Measurements from ENCODE around the gene RBM15.

Gene RBM15

DNA sequence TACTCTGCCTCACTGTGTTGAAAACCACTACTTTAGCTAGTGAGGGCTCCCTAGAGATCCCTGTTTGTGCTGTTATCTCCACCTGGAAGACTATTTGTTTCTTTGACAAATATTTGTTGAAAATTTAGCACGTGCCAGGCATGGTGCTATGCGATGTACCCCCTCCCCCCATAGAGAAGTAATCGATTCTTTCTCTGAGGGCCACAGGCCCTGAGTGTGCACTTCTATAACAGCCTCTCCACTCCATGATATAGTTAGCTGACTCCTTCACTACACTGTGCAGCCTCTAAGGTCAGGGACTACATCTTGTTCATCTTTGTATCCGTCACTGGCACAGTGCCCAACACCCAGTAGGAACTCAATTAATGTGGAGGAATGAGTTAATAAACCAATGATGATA is 17.3 kb upstream of the RBM15 start:
- DNase-seq, result no peak

DNA sequence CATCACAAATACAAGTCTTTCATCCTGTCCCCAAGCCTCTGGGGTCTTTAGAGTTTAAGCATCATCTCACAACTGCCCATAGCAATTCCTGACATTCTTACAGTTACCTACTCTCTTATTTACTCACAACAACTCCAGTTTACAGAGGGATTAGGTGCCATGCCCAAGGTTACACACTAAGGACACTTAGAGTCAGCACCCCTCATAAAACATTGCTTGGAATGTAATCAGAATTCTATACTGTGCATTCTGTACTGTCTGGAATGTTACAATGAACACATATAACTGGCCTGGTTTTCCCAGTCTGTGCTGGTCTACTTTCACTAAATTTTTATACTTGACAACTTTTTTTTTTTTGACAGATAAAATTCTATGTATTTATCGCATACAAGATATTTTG is 14.5 kb upstream of the RBM15 start:
- no peak for DNase-seq

DNA sequence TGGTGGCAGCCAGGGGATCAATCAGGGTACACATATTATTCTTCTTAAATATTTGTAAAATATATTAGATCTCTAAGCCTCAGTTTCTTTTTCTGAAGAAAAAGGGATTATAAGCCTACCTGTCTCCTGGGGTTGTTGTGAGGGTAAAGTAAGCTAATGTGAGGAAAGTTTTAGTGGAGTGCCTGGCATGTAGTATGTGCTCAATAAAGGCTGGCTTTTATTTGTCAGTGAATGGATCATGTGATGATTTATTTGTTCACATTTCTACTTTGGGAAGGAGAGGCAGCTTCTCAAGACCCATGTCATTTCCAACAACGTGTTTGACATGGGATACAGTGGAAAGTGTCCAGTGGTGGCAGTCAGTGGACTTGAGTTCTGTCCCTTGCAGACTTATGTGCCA is 12.4 kb upstream of the RBM15 start:
- DNase-seq, result no peak

DNA sequence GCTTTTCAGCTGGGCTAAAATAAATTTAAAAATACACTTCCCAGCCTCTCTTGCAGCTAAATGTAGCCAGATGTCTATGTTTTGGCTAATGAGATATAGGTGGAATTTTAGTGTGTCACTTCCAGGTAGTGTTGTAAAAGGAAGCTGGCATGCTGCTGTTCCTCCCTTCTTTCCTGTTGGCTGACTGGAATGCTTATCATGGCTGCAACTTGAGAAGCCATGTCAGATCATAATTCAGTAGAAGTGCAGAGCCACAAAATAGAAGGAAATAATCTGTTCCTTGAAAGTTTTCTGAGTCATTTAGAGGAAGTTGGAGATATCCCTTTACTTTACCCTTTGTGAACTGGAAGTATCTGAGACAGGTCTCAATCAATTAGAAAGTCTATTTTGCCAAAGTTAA is 10.9 kb upstream of the RBM15 start:
- no peak for DNase-seq

DNA sequence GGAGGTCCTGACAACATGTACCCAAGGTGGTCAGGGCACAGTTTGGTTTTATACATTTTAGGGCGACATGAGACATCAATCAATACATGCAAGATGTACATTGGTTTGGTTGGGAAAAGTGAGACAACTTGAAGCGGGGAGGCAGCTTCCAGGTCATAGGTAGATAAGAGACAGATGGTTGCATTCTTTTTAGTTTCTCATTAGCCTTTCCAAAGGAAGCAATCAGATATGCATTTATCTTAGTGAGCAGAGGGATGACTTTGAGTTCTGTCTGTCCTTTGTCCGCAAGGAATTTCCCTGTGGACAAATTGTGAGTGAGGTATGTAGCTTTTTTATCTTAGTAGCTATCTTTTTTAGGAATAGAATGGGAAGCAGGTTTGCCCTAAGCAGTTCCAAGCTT is 10.5 kb upstream of the RBM15 start:
- DNase-seq, result no peak

- DNase-seq, result no peak
Measured at GRCh38 chr1:110335265-110335664, 3.9 kb upstream of the RBM15 start.

GRCh38 chr1:110336300-110337039 is 2.7 kb upstream of the RBM15 start:
- no peak for DNase-seq

- peak; percentile 57 for DNase-seq
Measured at GRCh38 chr1:110337704-110338308, 1.4 kb upstream of the RBM15 start.

DNA sequence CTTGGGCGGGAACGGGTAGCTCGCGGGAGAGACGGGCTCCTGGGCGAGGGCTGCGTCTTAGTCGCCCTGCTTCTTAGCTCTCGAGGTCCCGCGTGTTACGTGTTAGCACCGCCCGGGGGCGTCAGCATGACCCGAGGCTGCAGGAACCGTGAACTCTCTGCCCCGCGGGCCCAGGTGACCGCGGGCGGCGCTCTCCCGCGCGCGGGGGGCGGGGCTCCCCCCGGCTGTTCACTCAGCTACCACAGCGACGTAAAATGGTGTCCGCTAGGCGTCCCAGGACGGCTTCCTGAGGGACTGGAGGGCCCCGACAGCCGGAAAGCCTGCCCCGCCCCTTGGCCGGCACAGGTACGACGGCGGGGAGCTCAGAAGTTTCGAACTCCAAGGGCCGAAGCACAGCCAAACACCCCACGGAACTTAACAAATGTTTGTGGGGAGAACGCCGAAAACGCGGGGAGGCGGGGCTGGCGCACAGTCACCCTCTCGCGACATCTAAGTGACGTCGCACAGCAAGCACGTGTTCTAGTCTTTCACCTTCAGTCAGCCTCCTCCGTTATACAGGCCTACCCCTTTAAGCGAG is 780 bp upstream of the RBM15 start:
- peak; percentile 92 for DNase-seq

DNA sequence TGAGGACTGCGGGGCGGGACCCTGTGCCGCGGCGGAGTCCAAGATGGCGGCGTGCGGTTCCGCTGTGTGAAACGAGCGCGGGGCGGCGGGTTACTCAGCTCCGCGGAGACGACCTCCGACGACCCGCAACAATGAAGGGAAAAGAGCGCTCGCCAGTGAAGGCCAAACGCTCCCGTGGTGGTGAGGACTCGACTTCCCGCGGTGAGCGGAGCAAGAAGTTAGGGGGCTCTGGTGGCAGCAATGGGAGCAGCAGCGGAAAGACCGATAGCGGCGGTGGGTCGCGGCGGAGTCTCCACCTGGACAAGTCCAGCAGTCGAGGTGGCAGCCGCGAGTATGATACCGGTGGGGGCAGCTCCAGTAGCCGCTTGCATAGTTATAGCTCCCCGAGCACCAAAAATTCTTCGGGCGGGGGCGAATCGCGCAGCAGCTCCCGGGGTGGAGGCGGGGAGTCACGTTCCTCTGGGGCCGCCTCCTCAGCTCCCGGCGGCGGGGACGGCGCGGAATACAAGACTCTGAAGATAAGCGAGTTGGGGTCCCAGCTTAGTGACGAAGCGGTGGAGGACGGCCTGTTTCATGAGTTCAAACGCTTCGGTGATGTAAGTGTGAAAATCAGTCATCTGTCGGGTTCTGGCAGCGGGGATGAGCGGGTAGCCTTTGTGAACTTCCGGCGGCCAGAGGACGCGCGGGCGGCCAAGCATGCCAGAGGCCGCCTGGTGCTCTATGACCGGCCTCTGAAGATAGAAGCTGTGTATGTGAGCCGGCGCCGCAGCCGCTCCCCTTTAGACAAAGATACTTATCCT is 430 bp downstream of the RBM15 start:
- DNase-seq, result peak; percentile 54

- DNase-seq, result no peak
Measured at GRCh38 chr1:110340207-110340468, 961 bp downstream of the RBM15 start.

DNA sequence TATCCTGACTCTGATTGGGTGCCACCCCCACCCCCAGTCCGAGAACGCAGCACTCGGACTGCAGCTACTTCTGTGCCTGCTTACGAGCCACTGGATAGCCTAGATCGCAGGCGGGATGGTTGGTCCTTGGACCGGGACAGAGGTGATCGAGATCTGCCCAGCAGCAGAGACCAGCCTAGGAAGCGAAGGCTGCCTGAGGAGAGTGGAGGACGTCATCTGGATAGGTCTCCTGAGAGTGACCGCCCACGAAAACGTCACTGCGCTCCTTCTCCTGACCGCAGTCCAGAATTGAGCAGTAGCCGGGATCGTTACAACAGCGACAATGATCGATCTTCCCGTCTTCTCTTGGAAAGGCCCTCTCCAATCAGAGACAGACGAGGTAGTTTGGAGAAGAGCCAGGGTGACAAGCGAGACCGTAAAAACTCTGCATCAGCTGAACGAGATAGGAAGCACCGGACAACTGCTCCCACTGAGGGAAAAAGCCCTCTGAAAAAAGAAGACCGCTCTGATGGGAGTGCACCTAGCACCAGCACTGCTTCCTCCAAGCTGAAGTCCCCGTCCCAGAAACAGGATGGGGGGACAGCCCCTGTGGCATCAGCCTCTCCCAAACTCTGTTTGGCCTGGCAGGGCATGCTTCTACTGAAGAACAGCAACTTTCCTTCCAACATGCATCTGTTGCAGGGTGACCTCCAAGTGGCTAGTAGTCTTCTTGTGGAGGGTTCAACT is 2.1 kb downstream of the RBM15 start:
- DNase-seq, result no peak

- no peak for DNase-seq
Measured at GRCh38 chr1:110341872-110342331, 2.7 kb downstream of the RBM15 start.

- no peak for DNase-seq
Measured at GRCh38 chr1:110343249-110343648, 4.1 kb downstream of the RBM15 start.

- no peak for DNase-seq
Measured at GRCh38 chr1:110344152-110344551, 5.0 kb downstream of the RBM15 start.

GRCh38 chr1:110345480-110345879 is 6.3 kb downstream of the RBM15 start:
- no peak for DNase-seq

GRCh38 chr1:110346690-110347089 is 7.5 kb downstream of the RBM15 start:
- no peak for DNase-seq

DNA sequence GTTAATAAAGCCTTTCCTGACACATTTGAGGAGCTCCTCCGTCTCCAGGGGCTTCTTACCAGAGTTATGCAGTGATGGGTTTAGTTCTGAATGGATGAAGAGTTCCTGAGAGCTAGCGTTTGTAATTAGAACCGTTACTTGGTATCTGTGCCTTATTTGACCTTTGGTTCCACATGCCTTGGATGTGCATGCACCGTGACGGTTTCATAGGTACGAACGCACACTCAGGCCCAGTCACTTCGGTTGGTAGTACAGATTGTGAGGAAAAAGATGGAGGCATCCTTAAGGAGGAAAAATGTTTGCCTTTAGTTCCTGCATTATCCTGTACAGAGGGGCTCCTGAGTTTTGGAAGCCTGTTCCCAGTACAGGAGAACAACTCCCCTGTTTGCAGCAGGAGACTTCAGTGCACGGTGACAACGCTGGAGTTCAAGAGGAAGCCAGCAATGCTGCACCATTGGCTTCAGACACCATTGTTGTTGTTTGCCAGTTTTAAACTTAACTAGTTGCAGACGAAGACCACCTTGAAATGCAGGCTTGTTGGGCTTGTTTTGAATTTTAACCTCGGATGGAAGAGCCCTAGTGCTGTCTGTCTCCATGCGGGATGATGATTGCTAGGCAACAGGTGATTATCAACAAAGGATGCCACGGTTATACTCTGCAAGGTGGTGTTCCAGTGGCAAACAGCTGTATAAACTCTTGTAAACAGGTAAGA is 8.2 kb downstream of the RBM15 start:
- no peak for DNase-seq

DNA sequence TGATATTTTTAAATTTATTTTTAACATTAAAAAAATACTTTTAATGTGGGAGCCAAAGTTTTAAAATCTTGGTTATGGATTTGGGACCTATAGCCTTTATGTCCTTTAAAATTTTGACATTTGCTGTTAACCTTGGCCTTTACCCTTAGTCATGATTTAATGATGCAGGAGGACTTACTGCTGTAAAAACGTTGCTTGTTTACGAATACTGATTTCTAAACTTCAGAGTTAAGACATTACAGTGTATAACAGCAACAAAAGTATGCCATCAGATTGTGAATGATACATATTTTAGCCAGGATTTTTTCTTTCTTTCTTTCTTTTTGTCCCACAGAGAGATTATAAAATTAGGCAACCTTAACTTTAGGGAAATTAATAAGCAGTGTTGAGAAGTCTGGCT is 8.9 kb downstream of the RBM15 start:
- no peak for DNase-seq

GRCh38 chr1:110348771-110349170 is 9.6 kb downstream of the RBM15 start:
- DNase-seq, result no peak

DNA sequence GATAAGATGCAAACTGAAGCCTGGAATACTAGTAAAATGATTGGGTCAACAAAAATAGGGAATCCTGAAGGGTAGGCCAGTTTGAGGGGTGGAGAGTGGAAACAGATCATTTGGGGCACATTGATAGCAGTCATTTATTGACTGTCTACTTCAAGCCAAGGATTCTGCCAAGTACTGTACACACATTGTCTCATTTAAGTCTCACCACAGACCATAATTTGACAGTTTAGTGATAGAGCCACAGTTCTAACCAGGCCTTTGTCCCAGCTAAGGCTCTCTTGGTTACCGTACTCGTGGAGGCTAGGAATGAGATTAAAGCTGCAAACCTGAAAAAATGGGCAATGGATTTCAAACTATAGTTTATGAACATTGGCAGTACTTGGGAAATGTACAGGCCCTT is 11.2 kb downstream of the RBM15 start:
- no peak for DNase-seq

DNA sequence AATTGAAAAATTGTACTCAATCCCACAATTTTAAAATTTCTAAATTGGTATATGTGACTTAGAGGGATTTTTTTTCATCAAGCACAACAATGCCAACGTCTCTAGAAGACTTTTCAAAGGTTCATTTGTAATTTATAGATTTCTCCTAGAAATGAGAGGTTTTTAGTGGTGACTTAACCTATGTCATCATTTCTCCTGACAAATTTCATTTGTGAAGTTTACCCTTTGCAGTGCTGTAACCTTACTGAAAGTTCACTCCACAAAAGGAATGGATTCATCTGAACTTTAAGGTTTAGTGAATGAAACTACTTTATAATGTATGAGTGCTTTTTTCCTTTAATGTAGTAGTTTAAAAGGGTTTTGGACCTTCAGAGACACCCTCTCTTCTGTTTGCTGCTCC is 16.1 kb downstream of the RBM15 start:
- no peak for DNase-seq

DNA sequence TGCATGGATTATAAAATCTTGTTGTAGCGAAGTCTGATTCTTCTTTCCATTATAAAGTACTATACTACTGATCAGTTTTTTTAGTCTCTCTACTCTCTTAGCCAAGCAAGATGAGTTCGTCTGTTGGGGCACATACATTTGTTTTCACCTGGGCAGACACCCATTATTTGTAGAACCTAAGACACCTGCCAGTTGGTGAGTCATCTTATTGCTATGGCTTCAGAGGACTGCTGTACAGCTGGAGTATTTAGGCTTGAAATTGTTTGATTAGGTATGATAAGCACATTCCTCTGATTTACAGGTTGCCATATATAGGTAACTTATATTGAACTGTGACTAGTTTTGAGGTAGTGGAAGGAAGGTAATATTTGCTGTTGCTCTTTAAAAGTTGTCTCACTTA is 17.2 kb downstream of the RBM15 start:
- DNase-seq, result no peak
